HG03175 (cell line): ENCODE measurements around the gene PIH1D1.
"Not testable (repeated sequence)": the region's sequence is repeated elsewhere in the genome, so short reads cannot be mapped to it uniquely, and the experiment has no call there.

Experiments used
- ATAC-seq: cut with Tn5 transposase; IDR thresholded peaks from one replicate; pipeline ENCODE4 v1.9.1; 2021; ENCODE audit warnings: mild to moderate bottlenecking, moderate library complexity; ENCODE audit not compliant: unreplicated experiment

The PIH1D1 gene

DNA sequence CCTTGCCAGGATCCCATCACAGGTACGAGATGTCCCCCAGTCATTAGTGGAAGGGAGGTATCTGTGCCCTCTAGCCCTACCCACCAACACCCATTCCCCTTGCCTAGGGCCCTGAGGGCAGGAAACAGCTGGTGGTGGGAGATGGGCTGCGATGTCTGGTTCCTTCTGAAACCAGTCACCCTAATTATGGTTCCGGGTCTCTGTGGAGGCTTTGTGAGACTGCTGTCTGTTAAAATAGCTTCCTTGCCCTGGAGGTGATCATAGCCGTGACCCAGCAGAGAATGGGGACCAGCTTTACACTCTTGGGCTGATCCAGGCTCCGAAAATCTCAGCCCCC lies 6.9 kb upstream of the PIH1D1 start:
- ATAC-seq = no peak

DNA sequence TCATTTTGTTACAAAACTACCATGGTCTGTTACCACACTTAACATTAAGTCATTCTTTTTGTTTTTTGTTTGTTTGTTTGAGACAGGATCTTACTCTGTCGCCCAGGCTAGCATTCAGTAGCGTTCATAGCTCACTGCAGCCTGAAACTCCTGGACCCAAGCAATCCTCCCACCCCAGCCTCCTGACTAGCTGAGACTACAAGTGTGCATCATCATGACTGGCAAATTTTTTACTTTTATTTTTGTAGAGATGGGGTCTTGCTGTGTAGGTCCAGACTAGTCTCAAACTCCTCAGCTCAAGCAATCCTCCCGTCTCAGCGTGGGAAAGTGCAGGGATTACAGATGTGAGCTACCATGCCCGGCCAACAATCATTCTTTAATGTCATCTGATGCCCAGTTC lies 4.7 kb upstream of the PIH1D1 start:
- no peak for ATAC-seq

DNA sequence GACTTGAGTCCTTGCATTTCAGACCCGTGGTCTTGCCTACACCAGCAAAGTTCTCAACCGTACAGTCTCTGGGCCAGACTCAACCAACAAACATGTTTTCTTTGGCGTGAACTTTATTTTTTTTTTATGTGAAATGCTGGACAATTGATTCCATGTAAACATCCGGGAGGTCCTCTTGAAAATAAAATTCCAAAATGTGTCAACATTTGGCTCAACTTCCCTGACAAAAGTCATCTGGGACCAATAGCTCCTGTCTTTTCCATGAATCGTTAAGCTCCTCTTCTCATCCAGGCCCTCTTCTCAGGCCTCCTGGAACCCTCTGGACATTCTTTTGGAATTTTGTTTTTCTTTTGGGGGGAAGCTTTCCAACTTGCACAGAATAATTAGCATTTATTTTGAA lies 4.2 kb upstream of the PIH1D1 start:
- ATAC-seq = no peak

GRCh38 chr19:49453757-49454240 lies 2.2 kb upstream of the PIH1D1 start:
- ATAC-seq = no peak

GRCh38 chr19:49453013-49453756 lies 1.6 kb upstream of the PIH1D1 start, which contains the start of gene ALDH16A1:
ALDH16A1 (plus strand) TSS chr19:49453225; CDS start chr19:49453332, 107 bp downstream.
- peak; percentile 79 for ATAC-seq

GRCh38 chr19:49450405-49450804 lies 1.2 kb downstream of the PIH1D1 start:
- no peak for ATAC-seq

DNA sequence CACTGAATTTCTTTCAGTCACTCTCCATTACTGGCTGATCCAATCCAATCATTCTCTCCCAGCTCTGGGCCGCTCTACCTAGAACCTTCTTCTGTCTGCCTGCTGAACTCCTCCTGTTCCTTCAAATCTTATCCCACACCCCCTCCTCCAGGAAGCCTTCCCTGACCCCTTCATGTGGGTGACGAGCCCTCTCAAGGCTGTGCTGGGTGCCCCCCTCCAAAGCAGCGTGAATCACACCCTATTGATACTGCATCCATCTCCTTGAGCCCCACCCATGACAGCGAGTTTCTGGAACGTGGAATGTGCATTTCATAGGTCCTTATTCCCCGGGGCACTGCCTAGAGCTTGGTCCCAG lies 3.2 kb downstream of the PIH1D1 start:
- ATAC-seq = no peak

DNA sequence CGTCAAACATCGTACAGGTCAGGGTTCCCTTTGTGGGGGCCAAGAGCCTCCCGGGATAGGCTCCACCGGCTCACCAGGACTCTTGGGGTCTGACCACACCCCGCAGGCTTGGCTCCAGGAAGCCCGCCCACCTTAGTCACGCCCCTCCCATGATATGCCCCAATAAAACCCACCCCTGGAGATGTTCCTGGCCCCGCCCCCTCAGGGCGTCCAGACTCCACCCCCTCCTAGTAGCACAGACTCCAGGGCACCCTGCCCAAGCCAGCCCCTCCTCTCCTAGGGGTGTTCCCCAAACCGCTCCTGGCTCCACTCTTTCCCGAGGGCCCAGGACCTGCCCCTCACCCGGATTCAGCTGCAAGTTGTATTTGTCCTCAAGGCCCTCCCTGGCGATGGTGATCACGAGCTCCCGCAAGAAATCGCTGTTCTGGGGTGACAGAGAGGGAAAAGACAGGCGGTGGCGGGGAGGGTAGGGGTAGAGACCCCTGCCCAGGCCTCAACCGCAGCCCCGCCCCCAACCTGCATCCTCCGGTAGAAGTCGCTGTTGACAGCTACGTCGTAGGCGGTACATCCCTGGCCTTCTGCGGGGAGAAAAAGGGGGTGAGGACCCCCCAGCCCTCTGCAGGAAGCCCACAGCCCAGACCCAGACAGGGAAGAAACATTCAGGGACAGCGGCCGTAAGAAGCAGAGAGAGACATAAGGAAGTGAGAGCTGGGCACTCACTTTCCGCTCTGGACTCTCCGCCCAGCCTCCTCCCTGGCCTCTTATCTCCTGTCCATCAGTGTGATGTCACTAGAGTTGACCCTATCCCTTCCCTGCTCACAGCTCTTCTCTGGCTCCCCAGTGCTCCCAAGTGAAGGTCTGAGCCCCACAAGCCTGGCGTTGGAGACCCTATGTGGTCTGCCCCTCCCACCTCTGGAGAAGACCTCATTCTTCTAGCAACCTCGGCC lies 3.9 kb downstream of the PIH1D1 start:
- ATAC-seq = no peak

GRCh38 chr19:49445997-49446396 lies 5.6 kb downstream of the PIH1D1 start:
- no peak for ATAC-seq

- ATAC-seq = not testable (repeated sequence)
Measured at GRCh38 chr19:49444100-49444700, 7.4 kb downstream of the PIH1D1 start.

GRCh38 chr19:49443366-49444099 lies 8.1 kb downstream of the PIH1D1 start:
- peak; percentile 89 for ATAC-seq

- ATAC-seq = peak; percentile 4
Measured at GRCh38 chr19:49442771-49443365, 8.7 kb downstream of the PIH1D1 start.

DNA sequence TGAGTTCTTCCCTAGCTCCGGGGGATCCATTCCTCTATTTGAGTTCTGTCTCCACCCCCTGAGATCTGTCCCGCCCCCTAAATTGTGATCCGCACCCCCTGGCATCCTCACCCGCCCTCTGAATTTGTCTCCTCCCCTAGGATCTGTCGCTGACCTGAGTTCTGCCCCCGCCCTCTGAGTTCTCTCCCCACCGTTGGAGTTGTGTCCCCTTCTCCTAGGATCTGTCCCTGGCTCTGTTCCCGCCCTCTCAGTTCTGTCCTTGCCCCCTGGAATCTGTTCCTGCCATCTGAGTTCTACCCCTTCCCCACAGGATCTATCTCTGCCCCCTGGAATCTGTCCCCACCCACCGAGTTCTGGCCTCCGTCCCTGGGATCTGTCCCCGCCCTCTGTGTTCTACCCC lies 9.3 kb downstream of the PIH1D1 start:
- no peak for ATAC-seq

DNA sequence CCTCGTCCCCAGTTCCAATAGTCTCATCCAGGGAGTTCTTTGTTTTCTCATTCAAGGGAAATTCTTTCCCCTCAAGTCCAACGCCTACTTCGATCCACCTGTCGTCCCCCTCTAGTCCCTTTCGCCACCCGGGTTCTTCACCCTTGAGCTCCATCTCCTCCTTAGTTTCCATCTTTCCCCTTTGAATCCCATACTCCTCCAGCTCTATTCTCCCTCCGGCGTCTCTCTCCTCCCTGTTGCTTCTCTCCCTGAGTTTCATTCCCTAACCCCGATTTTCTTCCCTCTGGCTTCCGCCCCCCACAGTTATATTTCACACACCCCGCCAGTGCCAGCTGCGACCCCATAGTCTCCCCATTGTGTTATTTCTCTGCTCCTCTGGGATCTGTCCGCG lies 9.7 kb downstream of the PIH1D1 start:
- ATAC-seq = no peak

DNA sequence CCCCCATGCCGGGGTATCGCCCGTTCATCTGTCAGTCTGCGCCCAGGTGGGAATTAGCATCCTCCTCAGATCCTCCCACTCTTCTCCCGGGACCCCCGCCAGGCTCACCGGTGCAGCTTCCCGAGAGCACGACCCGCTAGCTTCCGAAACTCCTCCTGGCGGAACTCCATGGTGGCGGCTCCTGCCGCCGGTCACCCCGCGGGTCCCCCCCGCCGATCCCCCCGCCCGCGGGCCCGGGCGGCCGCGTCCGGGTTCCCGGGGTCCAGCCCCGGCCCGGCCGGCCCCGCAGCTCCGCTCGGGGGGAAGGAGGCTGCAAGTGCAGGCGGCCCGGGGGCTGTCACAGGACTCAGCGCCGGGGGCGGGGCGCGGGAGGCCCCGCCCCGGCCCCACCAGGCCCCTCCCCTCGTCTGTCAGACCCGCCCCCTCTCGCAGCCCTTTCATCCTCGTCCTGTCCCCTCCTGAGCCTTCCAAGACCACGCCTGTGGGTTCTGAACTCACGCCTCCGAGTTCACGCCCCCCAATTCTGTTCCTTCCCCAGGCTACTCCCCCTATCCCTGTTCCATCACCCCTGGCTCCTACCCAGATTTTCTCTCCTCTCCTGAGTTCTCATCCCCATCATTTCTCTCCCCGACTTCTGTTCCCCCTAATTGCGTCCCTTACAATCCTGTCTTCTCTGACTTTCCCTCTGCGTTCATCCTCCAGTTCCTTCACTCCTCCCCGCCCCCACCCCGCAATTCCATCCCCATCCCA lies 10.2 kb downstream of the PIH1D1 start, which contains the start of gene SLC17A7:
TSS of gene SLC17A7 (minus strand) at position 318 of the 750 bp plus-strand sequence. CDS start at position 170, 148 bp downstream.
- no peak for ATAC-seq

DNA sequence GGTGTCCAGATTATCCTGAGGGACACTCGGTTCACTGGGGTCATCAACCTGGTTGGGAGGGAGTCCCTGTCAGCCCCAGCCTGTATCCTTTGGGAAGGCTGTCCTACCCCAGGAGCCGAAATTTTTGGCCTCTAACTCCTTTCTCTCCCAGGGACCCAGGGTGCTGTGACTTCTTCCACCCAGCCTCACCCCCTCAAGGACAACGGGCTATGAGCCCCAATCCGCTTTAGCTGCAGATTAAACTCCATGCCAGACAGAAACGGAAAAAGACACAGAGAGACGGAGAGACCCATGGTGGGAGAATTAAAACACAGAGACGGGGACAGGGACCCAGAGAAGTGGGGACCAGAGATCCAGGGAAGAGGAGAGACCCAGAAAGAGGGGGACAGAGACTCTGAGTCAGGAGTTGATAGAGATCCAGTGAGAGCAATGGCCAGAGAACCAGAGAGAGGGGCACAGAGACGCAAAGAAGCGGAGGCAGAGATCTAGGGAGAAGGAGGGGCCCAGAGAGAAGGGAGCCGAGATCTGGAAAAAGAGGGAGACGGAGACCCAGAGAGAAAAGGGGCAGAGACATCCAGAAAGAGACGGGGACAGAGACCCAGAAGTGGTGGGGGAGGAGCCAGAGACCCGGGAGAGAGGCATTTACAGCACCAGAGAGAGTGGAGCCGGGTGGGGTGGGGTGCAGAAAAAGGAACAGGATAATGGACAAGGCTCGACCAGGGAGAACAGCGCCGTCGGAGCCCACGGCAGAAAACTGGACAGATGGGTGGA lies 11.0 kb downstream of the PIH1D1 start:
- no peak for ATAC-seq

DNA sequence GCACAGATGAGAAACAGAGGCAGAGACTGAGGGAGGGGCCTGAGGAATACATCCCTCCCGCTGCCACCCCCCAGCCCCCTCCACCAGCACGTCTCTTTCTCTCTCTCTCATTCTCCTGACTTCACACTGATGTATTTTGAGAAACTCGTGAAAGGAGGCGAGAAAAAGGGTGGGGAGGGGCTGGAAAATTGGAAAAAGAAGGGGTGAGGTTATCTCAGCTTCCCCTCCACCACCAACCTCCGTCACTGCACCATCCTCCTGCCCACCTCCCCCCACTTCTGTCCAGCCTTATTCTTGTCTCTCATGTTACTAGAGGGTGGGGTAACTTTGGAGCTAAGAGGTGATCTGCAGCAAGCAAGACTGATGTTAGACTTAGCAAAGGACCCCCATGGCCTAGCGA lies 11.8 kb downstream of the PIH1D1 start:
- no peak for ATAC-seq

- ATAC-seq = no peak
Measured at GRCh38 chr19:49438261-49438660, 13.4 kb downstream of the PIH1D1 start.

DNA sequence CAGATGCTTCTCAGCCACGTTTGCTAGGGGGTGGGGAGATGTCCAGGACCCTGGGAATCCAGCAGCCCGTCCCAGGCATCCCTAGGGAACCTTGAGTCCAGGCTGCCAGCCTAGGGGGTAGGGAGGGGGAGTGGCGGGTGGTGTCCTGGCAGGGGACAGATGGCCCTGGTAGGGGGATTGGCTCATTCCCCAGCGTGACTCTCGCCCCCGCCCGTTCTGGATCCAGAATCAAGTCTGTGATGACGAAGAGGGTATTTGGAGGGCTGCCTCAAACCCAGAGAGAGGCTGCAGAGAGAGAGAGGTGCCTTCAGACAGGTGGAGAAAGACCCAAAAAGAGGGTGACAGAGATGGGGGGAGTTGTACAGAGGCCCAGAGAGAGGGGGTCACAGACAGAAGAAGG lies 14.4 kb downstream of the PIH1D1 start:
- no peak for ATAC-seq
